IPS DF 4.7 (cell line): ENCODE measurements around the gene SLC25A22.

Source experiments
- DNase-seq: peaks from one replicate; pipeline ENCODE4 v3.0.0-alpha.2; 2013; ENCODE audit warnings: low spot score; ENCODE audit errors: extremely low read depth

The SLC25A22 gene

DNA sequence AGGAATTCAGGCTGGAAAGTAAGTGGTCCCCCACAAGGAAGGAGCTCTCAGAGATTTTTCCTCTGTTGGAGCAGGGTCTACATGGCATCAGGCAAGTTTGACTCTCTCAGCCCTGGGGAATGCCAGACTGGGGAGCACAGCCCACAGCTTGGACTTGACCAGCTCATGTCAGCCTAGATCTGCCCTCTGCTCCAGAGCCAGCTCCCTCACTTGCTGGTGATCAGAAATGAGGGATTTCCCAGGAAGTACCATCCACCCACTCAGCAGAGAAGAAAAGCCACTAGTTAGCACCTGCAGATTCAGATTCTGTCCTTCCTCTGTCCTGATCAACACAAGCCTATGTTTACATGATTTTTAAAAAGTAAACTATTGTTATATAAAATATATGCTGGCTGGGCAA is 37.8 kb downstream of the SLC25A22 start:
- no peak for DNase-seq

DNA sequence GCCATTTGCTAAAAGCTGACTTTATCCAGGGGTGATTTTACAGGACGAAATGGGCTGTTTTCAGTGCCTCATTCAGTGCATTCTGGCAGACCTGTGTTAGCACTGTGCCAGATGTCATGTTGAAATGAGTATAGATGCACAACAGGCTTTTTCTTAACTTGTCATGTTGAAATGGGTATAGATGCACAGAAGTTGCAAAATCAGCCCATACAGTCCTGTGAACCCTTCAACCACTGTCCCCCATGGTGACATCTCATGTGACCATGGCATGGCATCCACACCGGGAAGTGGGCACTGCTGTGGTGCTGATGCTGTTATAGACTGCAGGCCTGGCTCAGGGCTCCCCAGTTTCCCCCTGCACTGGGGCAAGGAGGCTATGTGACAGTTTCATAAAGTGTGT is 48.4 kb downstream of the SLC25A22 start:
- no peak for DNase-seq

DNA sequence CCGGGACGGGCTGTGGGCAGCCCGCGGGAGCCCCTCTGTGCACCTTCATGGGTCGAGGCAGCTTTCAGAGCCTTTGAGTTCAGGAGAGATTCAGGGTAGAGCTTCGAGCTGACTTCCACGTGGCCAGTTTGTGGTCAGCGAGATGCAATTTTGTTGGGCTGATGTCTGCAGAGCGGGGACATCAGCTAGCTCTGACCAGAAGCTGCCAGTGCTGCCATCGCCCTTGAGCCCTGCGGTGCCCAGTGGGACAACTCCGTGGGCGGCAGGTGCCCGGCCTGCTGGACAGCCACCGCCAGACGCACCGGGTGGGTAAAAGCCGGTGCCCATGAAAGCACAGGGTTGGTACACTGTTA is 50.1 kb downstream of the SLC25A22 start:
- no peak for DNase-seq

DNA sequence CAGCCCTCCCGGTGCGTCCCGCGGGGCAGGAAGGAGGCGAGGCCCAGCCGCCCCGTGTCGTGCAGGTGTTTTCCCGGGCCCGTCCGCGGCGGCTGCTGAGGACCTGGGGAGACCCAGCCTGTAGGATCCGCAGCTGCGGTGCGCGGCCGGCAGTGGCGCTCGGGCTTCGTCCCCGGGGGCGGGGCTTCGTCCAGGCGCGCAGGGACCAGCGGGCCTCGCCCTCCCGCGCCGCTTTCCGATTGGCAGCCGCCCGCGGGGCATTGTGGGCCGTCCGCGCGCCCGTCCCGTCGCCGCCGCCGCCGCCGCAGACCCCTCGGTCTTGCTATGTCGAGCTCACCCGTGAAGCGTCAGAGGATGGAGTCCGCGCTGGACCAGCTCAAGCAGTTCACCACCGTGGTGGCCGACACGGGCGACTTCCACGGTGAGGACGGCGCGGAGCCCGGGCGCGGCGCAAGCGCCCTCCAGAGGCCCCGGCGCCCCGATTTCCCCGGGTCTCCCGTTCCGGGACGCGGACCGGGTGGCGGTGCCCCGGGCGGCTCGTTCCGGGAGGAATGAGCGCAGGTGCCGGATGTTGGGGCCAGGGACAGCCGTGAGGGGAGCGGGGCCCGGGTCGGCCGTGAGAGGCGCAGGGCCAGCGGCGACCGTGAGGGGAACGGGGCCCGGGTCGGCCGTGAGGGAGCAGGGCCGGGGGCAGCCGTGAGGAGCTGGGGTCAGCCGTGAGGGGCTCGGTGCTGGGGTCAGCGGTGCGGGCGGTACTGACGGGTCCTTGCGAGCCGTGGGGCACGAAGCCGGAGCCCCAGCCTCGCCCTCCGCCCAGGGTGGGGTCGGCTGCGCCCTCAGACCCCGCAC is 50.7 kb downstream of the SLC25A22 start, which contains the start of gene TALDO1:
TALDO1 (plus strand) TSS at position 307 of the 849 bp plus-strand sequence; CDS start at position 325, 18 bp downstream.
- no peak for DNase-seq

DNA sequence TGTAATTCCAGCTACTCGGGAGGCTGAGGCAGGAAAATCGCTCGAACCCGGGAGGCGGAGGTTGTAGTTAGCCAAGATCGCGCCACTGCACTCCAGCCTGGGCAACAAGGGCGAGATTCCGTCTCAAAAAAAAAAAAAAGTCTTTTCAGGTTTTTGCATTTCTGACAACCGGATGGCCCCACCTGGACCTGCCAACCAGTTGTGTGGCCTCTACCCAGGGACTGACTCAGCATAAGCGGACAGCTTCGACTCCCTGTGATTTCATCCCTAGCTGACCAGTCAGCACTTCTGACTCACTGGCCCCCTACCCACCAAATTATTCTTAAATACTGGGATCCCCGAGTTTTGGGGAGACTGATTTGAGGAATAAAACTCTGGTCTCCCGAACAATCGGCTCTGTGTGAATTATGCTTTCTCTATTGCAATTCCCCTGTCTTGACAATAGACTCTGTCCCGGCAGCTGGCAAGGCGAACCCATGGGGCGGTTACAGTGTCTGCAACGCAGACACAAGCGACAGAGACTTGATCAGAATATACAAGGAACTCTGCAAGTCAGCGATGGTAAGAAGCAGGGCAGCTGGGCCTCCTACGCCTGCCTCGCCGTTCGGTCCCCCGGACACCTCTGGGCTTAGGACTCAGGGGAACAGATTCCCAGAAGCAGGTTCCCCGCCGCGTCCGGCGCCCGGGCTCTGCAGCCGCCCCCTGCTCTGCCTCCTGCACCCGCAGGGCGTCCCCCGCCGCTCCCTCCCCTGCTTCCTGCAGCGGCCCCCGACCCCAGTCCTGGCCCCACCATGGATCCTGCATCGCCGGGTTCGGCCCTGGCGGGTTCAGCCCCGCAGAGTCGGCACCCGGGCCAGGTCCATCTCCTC is 51.6 kb downstream of the SLC25A22 start:
- no peak for DNase-seq

DNA sequence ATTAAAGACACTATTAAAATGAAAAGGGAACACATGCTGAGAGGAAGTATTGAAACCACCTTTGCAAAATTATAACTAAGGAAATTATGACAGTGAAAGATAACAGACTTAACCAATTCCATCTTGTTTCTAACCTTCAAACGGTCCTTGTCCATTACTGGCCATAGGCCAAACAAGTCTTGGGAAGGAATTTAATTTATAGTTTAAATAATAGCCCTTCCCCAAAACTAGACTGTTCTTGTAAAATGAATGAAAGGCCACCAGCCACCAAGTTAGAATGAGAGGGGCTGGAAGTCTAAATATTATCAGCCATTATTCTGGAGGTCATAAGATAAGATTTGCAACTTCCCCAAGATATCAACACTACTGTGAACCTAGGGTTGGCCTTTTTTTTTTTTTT is 52.7 kb downstream of the SLC25A22 start:
- no peak for DNase-seq

DNA sequence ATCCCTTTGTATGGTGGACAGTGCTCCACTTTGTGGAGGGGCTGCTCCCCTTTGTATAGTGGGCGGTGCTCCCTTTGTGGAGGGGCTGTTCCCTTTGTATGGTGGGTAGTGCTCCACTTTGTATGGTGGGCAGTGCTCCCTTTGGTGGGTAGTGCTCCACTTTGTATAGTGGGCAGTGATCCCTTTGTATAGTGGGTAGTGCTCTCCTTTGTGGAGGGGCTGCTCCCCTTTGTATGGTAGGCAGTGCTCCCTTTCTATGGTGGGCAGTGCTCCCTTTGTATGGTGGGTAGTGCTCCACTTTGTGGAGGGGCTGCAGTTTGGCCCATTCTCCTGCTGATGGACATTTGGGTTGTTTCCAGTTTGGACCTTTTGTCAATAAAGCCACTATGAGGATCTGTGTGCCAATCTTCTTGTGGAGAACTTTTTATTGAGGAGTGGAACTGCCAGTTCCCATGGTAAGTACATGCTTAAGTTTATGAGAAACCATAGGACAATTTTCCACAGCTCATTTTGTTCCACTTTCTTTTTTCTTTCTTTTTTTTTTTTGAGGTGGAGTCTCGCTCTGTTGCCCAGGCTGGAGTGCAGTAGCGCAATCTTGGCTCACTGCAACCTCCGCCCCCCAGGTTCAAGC is 55.4 kb downstream of the SLC25A22 start:
- no peak for DNase-seq

DNA sequence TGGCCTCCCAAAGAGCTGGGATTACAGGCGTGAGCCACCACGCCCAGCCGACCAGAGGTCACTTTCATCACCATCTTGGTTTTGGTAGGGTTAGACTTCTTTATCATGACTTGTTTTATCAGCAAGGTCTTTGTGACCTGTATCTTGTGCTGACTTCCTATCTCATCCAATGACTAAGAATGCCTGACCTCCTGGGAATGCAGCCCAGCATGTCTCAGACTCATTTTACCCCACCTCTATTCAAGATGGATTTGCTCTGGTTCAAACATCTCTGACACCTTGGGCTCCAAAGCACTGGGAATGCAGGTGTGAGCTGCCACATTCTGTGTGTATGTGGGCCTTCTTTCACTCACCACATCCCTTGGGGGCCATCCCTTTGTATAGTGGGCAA is 55.9 kb downstream of the SLC25A22 start:
- no peak for DNase-seq
